PC-3 (cell line): Measurements from ENCODE around the gene TF. TPM values are rescaled to one million over a fixed set of nuclear protein-coding genes. Genes with fewer than 3 reads are reported as not detected.

Experiments
- ATAC-seq: fragments of 200-7000 bp; cut with Tn5 transposase; 2 replicates; pipeline ENCODE4 v1.9.1; 2020; ENCODE audit warnings: mild to moderate bottlenecking, moderate library complexity
- BruUV-seq: library from RNA; stranded (reverse); fragments of 400-500 nt; replicated peaks from 2 replicates; lab custom pipeline; 2021; lab: Mats Ljungman, UMichigan
- CTCF ChIA-PET: fragments of 300-600 bp; sonication (Branson Sonifier 250); formaldehyde crosslinking; loops from one replicate; lab custom pipeline; 2022; ENCODE audit warnings: antibody characterized with exemption; lab: Charles Lee
- POLR2A ChIA-PET: fragments of 300-600 bp; sonication (Branson Sonifier 250); formaldehyde crosslinking; loops from one replicate; lab custom pipeline; 2022; ENCODE audit warnings: antibody characterized with exemption; ENCODE audit not compliant: unreplicated experiment; lab: Charles Lee
- DNase-seq: peaks from one replicate; pipeline ENCODE4 v3.0.0-alpha.2; 2015
- H2AFZ ChIP-seq: fragments of 300-600 bp; sonication (generic); 2 replicates; pipeline ENCODE4 v1.6.0; 2016; ENCODE audit warnings: antibody characterized with exemption, low read length
- H3F3A ChIP-seq: fragments of 300-600 bp; sonication (generic); one replicate; pipeline ENCODE4 v1.6.0; 2017; ENCODE audit warnings: antibody characterized with exemption, low read length, control low read depth, mild to moderate bottlenecking; ENCODE audit not compliant: unreplicated experiment
- H3K27ac ChIP-seq: fragments of 300-600 bp; sonication (generic); 2 replicates; pipeline ENCODE4 v1.5.1; 2016; ENCODE audit warnings: mild to moderate bottlenecking, low read length
- H3K27me3 ChIP-seq: fragments of 300-600 bp; sonication (generic); 2 replicates; pipeline ENCODE4 v1.6.1; 2016; ENCODE audit warnings: low read length, mixed read lengths
- H3K36me3 ChIP-seq: fragments of 300-600 bp; sonication (generic); 2 replicates; pipeline ENCODE4 v1.6.1; 2016; ENCODE audit warnings: low read depth, mixed run types, low read length, mixed read lengths
- H3K4me1 ChIP-seq: fragments of 300-600 bp; sonication (generic); 2 replicates; pipeline ENCODE4 v1.5.1; 2016; ENCODE audit warnings: low read length; ENCODE audit not compliant: insufficient read depth
- H3K4me2 ChIP-seq: fragments of 300-600 bp; sonication (generic); 2 replicates; pipeline ENCODE4 v1.6.0; 2016; ENCODE audit warnings: low read length
- H3K4me3 ChIP-seq: fragments of 300-600 bp; sonication (generic); 2 replicates; pipeline ENCODE4 v1.5.1; 2016; ENCODE audit warnings: mild to moderate bottlenecking, low read length, mixed read lengths
- H3K79me2 ChIP-seq: fragments of 300-600 bp; sonication (generic); 2 replicates; pipeline ENCODE4 v1.6.1; 2017; ENCODE audit warnings: low read length, mixed read lengths
- H3K9ac ChIP-seq: fragments of 300-600 bp; sonication (generic); 2 replicates; pipeline ENCODE4 v1.6.0; 2016; ENCODE audit warnings: mild to moderate bottlenecking, low read length
- H3K9me2 ChIP-seq: fragments of 300-600 bp; sonication (generic); replicated peaks from 2 replicates; pipeline ENCODE4 v1.6.1; 2016; ENCODE audit warnings: mixed run types, low read length, mixed read lengths
- H3K9me3 ChIP-seq: fragments of 300-600 bp; sonication (generic); 2 replicates; pipeline ENCODE4 v1.6.1; 2016; ENCODE audit warnings: low read length, mixed read lengths
- H4K20me1 ChIP-seq: fragments of 300-600 bp; sonication (generic); 2 replicates; pipeline ENCODE4 v1.6.1; 2016; ENCODE audit warnings: low read length, mixed read lengths
- EZH2 ChIP-seq: fragments of 300-600 bp; sonication (generic); IDR thresholded peaks from one replicate; pipeline ENCODE4 v1.6.1; 2017; ENCODE audit warnings: antibody characterized with exemption, mild to moderate bottlenecking, low read length; ENCODE audit not compliant: unreplicated experiment
- EZH2phosphoT487 ChIP-seq: fragments of 300-600 bp; sonication (generic); IDR thresholded peaks from 2 replicates; pipeline ENCODE4 v1.6.1; 2018; ENCODE audit warnings: mild to moderate bottlenecking, antibody characterized with exemption, low read length, borderline replicate concordance
- intact Hi-C: fragments of 100-400 bp; cut with micrococcal nuclease; formaldehyde crosslinking; loops from 2 replicates; pipeline ENCODE4 v1.9.0; 2023
- total RNA-seq: library from RNA; depleted of rRNA; stranded (reverse); fragments of >200 nt; gene quantifications from 2 replicates; pipeline ENCODE4 v1.2.3, GENCODE V29; 2014
- TF ChIP-seq, protein P1 (sequence below): fragments of 300-600 bp; sonication (generic); conservative IDR thresholded peaks from 2 replicates; pipeline ENCODE4 v1.5.1; 2017; ENCODE audit warnings: antibody characterized with exemption, low read depth, mild to moderate bottlenecking, low read length

Gene TF
- total RNA-seq, 1 experiment from 2014 or later: not detected

- BruUV-seq: no TSS peak
- H2AFZ ChIP-seq: no peak overlapping the region
- intact Hi-C loops: no loop called here
- POLR2A ChIA-PET: no interaction called here
- no peaks in the 10 kb centered on the region for H3K9me3 ChIP-seq
- no peaks in the 10 kb centered on the region for H4K20me1 ChIP-seq
- ATAC-seq: no peak
- H3K36me3 ChIP-seq: 0 out of 2 replicates have a peak, but pooled peaks cover 4% of the 10 kb centered on the region
- H3F3A ChIP-seq: no peaks in the 10 kb centered on the region
- no peak overlapping the region for H3K4me3 ChIP-seq
- H3K9ac ChIP-seq: no peak overlapping the region
- TF ChIP-seq, protein P1, sequence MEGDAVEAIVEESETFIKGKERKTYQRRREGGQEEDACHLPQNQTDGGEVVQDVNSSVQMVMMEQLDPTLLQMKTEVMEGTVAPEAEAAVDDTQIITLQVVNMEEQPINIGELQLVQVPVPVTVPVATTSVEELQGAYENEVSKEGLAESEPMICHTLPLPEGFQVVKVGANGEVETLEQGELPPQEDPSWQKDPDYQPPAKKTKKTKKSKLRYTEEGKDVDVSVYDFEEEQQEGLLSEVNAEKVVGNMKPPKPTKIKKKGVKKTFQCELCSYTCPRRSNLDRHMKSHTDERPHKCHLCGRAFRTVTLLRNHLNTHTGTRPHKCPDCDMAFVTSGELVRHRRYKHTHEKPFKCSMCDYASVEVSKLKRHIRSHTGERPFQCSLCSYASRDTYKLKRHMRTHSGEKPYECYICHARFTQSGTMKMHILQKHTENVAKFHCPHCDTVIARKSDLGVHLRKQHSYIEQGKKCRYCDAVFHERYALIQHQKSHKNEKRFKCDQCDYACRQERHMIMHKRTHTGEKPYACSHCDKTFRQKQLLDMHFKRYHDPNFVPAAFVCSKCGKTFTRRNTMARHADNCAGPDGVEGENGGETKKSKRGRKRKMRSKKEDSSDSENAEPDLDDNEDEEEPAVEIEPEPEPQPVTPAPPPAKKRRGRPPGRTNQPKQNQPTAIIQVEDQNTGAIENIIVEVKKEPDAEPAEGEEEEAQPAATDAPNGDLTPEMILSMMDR: no peak
- TF ChIP-seq EZH2 (no peak), EZH2phosphoT487 (no peak)
- H3K4me2 ChIP-seq: no peak overlapping the region
- no peaks in the 10 kb centered on the region for H3K27me3 ChIP-seq
- no peaks in the 10 kb centered on the region for H3K79me2 ChIP-seq
- no peaks in the 10 kb centered on the region for H3K4me1 ChIP-seq
- H3K27ac ChIP-seq: no peak overlapping the region
- H3K9me2 ChIP-seq: no peaks in the 10 kb centered on the region
- CTCF ChIA-PET: no interaction called here
- DNase-seq: no peak
These were observed 82.5 kb downstream of the TF start for GRCh38 chr3:133828576-133829309.

DNA sequence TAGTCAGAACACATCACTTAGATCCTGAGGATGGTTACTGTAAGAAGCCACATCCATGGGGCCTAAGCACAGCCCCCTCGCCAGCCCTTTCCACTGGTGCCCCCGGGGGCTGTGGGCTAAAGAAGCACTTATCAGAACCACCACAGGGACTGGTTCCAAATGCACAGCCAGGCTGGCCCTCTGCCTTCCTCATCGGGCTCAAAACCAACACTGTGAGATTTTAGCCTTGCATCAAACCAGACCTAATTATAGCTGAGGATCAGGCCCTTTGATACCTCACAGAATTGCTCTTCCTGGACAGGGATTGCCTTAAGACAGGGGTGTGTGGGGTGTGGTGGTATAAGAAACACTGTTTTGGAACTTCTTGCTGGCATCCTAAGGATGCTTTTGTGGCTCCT is 83.1 kb downstream of the TF start:
- H3K79me2 ChIP-seq: no peaks in the 10 kb centered on the region
- no peaks in the 10 kb centered on the region for H3K27me3 ChIP-seq
- intact Hi-C loops: no loop called here
- H3F3A ChIP-seq: no peaks in the 10 kb centered on the region
- H3K9ac ChIP-seq: no peak overlapping the region
- no peak overlapping the region for H3K4me3 ChIP-seq
- no peak overlapping the region for H2AFZ ChIP-seq
- 0 out of 2 replicates have a peak, but pooled peaks cover 3% of the 10 kb centered on the region for H3K36me3 ChIP-seq
- no peak for DNase-seq
- no peaks in the 10 kb centered on the region for H3K9me2 ChIP-seq
- BruUV-seq: no TSS peak
- H3K4me2 ChIP-seq: no peak overlapping the region
- no peak for ATAC-seq
- CTCF ChIA-PET: no interaction called here
- POLR2A ChIA-PET: no interaction called here
- no peaks in the 10 kb centered on the region for H4K20me1 ChIP-seq
- no peaks in the 10 kb centered on the region for H3K4me1 ChIP-seq
- TF ChIP-seq, protein P1: no peak
- TF ChIP-seq EZH2: no peak
- no peak for TF ChIP-seq EZH2phosphoT487
- no peaks in the 10 kb centered on the region for H3K9me3 ChIP-seq
- H3K27ac ChIP-seq: no peak overlapping the region

- Histone ChIP-seq H3K27ac (no peak overlapping the region), H2AFZ (no peak overlapping the region), H3K9me3 (no peaks in the 10 kb centered on the region), H3K9ac (no peak overlapping the region), H3K27me3 (no peaks in the 10 kb centered on the region), H3K4me2 (no peak overlapping the region), H3K36me3 (no peaks in the 10 kb centered on the region), H3K4me1 (no peaks in the 10 kb centered on the region), H3K79me2 (no peaks in the 10 kb centered on the region), H4K20me1 (no peaks in the 10 kb centered on the region), H3F3A (no peaks in the 10 kb centered on the region), H3K4me3 (no peak overlapping the region), H3K9me2 (no peaks in the 10 kb centered on the region)
- intact Hi-C loops: no loop called here
- DNase-seq (no peak), ATAC-seq (no peak)
- BruUV-seq: no TSS peak
- ChIA-PET CTCF (no interaction called here), POLR2A (no interaction called here)
- no peak for TF ChIP-seq EZH2
- TF ChIP-seq, protein P1: no peak
- no peak for TF ChIP-seq EZH2phosphoT487
These were observed 83.9 kb downstream of the TF start for GRCh38 chr3:133830071-133830470.
